ENCODE results near the gene MCF2L2.

The MCF2L2 gene

DNA sequence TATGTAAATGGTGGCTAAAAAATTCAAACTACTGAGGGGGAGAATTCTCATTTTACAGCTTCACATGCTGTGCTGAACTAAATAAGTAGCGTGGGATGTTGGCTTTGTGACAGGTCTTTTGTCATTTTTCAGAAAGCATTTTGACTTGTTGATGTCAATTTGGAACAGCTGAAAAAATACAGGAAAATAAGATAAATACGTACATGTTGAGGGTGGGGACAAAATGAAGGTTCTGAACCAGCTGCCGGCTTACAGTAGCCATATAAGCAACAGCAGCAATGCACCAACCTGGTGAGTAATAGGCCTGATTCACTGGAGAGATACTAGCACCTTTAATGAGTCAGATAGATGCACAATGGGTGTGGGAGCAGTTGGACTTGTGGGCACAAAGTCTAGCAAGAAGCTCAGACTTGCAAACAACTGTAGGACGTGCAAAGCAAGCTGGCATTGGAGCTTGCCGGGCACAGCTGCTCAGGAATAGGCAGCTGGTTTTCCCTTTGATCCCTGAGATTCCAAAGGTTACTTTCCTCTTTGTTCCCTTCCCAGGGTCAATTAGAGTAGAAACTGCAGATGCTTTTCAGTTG is 162.5 kb downstream of the MCF2L2 start:
- no peak for DNase-seq (ENCODE audit: low spot score)

- DNase-seq (ENCODE audit: low spot score), result no peak
Measured at GRCh38 chr3:183265157-183265642, 163.2 kb downstream of the MCF2L2 start.

- no peak for DNase-seq (ENCODE audit: low spot score)
Measured at GRCh38 chr3:183264268-183264667, 164.2 kb downstream of the MCF2L2 start.

DNA sequence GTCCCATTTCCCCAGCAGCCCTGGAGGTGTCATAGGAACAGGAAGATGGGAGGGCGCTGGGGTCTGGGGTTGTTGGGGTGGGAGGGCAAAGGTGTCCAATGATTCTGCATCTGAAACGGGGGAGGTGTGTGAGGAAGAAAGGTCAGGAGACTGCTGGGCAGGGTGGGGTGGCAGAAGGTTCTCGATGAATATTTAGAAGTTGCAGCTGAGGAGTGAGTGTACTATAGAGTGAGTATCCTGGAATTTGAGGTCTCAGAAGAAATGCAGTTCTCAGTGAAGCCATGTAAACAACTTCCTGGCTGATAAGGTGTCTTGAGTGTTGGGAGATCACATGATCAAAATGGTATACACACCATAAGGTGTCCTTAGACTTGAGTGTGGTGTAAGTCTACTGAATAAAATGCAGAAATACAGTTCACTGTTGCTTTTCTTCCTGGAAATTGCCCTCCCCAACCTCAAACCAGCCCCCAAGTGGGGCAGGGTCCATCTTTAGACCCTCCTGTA is 165.5 kb downstream of the MCF2L2 start:
- no peak for DNase-seq (ENCODE audit: low spot score)

GRCh38 chr3:183261151-183261724 is 167.2 kb downstream of the MCF2L2 start:
- no peak for DNase-seq (ENCODE audit: low spot score)

GRCh38 chr3:183260167-183260904 is 168.1 kb downstream of the MCF2L2 start:
- no peak for DNase-seq (ENCODE audit: low spot score)

DNA sequence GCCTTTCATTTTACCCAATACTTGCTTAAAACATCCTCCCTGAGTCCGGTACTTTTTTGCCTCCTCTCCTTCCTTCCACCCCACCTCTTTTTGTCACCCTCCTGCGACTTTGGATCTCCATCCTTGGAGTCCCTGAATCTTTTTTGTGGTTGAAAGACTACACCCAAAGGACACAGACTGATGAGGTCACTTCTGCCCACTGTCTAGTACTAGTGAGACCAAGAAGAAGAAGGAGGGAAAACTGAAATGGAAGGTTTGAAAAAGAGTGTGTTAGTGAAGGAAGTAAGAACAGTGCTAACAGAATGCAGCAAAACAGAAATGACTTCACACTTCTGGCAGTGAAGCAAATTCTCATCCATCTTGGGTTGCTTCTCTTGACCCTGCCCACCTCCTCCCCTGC is 168.8 kb downstream of the MCF2L2 start:
- no peak for DNase-seq (ENCODE audit: low spot score)

GRCh38 chr3:183259087-183259486 is 169.3 kb downstream of the MCF2L2 start:
- DNase-seq (ENCODE audit: low spot score), result no peak

GRCh38 chr3:183255348-183255730 is 173.1 kb downstream of the MCF2L2 start:
- DNase-seq (ENCODE audit: low spot score), result no peak

DNA sequence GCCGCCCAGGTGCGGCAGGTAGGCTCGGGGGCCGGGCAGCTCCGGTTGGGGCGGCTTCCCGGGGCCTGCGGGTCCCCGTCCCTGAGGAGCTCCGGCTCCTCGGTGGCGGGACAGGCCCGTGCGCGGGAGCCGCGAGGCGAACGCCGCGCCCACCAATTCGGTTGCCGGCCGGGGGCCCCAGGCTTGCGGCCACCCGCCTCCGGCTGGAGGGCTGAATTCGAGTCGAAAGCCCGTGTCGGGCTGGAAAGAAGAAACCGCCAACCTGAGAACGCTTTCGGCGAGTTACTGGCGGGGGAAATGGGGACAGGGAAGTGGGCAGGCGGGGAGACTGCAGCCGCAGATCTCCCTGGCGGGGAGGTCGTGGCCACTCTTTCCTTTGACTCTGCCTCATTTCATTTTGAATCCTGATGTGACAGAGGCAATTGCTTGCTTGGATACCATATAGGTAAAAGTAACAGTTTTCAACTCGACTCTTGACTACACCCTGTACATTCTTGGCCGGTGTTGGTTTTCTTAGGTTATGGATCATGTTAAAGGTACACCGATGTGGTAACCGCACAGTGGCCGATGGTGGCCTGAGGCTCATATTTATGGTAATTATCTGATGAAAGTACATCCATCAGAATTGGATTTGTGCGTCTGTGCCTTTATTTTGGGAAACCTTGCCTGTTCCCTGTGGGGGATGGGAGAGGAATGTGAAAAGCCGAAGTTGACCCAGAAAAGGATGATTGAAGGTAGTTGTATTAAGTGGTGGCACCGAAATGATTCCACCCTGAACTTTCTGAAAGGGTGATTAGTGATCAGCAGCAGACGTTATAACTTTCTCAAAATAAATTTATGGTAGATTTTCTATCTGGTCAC is 173.7 kb downstream of the MCF2L2 start:
- DNase-seq (ENCODE audit: low spot score), result peak; percentile 4

GRCh38 chr3:183253528-183254486 is 174.6 kb downstream of the MCF2L2 start:
- DNase-seq (ENCODE audit: low spot score), result peak; percentile 14

DNA sequence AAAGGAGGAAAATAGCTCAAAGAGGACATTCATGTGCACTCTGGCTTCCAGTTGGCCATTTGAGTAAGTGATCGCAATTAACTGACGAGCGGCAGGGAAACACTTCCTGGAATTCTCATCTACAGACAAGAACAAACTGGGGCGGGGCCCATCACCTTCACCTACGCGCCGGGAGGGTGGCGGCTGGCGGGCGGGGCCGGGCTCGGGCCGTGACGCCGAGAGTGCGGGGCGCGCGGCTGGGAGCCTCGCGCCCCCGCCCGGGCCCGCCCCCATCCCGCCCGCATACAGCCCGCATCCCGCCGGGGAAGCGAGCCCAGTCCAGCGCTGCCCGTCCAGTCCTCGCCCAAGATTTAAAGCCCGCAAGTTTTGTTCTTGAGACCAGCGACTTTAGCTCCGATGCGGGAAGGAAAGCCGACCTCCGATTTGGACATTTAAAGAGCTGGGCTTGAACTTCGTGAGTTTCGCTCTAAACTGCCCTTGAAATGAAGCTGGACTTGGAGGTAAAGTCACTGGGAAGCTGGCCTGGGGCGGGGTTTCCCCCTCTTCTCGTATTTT is 175.4 kb downstream of the MCF2L2 start, which contains the start of gene B3GNT5:
Gene B3GNT5 (plus strand): TSS at position 281 of the 555 bp plus-strand sequence. CDS start 16,546 bp downstream, outside the sequence.
- peak; percentile 5 for DNase-seq (ENCODE audit: low spot score)

- DNase-seq (ENCODE audit: low spot score), result no peak
Measured at GRCh38 chr3:183252118-183252782, 176.2 kb downstream of the MCF2L2 start.

DNA sequence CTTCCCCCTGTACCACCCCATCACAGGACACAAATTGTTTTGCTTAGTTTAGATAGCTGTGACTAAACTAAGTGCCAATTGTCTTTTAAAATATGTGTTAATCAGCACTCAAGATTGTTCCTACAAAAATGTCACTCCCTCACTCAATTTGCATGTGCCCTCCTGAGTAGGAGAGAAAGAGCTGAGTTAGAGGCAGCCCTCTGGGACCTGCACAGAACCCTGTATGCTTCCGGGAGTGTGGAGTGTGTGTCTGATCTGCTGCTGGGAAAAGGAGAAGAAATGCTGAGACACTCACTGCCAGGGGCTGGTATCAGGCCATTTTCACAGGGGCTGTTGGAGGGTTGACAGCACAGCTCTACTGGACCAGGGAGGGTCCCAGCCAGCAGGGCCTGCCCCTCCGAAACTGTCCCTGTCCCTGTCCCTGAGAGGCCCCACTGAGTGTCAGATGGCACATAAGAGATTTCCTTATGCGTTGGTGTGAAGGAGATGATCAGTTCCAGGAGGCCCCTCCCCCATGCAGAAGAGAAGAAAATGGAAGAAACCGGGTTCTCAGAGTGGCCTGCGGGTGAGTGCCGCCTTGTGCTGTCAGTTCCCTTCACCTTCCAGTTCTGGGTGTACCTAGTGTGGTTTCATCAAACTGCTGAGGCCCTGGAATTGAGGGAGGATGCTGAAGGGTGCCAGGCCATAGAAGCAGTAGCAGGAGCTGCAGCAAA is 179.3 kb downstream of the MCF2L2 start:
- no peak for DNase-seq (ENCODE audit: low spot score)

DNA sequence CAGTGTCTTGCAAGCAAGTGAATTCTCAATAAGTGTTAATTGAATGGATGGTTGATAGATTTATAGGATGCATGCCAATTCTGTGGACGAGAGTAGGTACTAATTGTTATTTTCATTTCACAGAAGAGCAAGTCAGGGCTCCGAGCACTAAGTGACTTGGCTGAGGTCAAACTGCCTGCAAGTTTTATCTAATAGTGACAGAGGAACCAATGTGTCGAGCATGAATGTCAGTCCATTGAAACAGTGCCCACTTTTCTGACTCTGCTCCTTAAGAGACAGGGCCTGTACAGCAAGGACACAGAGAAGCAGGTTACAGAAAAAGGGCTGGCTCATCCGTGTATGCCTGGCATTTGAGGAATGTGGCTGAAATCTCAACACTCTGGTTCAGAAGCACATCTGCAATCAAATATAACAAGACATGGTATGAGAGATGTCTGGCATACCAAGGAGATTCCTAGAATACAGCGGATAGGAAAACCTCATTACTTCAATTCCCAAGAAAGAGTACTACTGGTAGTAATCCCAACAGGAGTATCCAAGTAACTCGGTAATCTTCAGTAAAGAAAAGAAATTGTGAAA is 181.3 kb downstream of the MCF2L2 start:
- no peak for DNase-seq (ENCODE audit: low spot score)

- DNase-seq (ENCODE audit: low spot score), result no peak
Measured at GRCh38 chr3:183244981-183245476, 183.4 kb downstream of the MCF2L2 start.

DNA sequence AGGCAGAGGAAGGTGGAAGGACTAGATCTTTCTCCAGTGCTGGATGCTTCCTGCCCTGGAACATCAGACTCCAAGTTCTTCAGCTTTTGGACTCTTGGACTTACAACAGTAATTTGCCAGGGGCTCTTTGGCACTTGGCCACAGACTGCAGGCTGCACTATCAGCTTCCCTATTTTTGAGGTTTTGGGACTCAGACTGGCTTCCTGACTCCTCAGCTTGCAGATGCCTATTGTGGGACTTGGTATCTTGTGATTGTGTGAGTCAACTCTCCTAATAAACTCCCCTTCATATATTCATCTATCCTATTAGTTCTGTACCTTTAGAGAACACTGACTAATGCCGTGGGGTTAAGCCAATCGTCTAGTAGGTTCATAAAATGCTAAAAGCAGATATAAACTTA is 184.2 kb downstream of the MCF2L2 start:
- no peak for DNase-seq (ENCODE audit: low spot score)

GRCh38 chr3:183242431-183242830 is 186.0 kb downstream of the MCF2L2 start:
- DNase-seq (ENCODE audit: low spot score), result no peak

- no peak for DNase-seq (ENCODE audit: low spot score)
Measured at GRCh38 chr3:183239046-183239445, 189.4 kb downstream of the MCF2L2 start.

All from HuH-7.5 (cell line).